Heart left ventricle (tissue), 16 donors: ENCODE results near the gene PUM1. TPM values are rescaled to one million over a fixed set of nuclear protein-coding genes. Genes with fewer than 3 reads are reported as not detected.

ENCODE experiments used
- ATAC-seq, 4 donors: fragments of 200-7000 bp; cut with Tn5 transposase; one replicate each; pipeline ENCODE4 v1.9.1; 2020 to 2022; ENCODE audit warnings: moderate library complexity in 4 of 4, mild to moderate bottlenecking in 3 of 4, moderate number of reproducible peaks in 1 of 4
- DNase-seq, 5 donors: peaks; one replicate each; pipeline ENCODE4 v3.0.0-alpha.2; 2020
- H3K27ac ChIP-seq, 12 donors: fragments of 200-600 bp; sonication (generic) in 4 of 12; one replicate each; pipeline versions ENCODE4 v1.5.0 to v1.8.0; 2016 to 2022; ENCODE audit warnings: mild to moderate bottlenecking in 2 of 12
- H3K27me3 ChIP-seq, 9 donors: fragments of 200-600 bp; sonication (generic) in 2 of 9; one replicate each; pipeline versions ENCODE4 v1.5.1 to v1.8.0; 2016 to 2022; ENCODE audit warnings: mild to moderate bottlenecking in 3 of 9
- H3K36me3 ChIP-seq, 9 donors: fragments of 200-600 bp; sonication (generic) in 2 of 9; one replicate each; pipeline versions ENCODE4 v1.5.0 to v1.8.0; 2018 to 2022; ENCODE audit warnings: mild to moderate bottlenecking in 2 of 9
- H3K4me1 ChIP-seq, 12 donors: fragments of 200-600 bp; sonication (generic) in 4 of 12; one replicate each; pipeline versions ENCODE4 v1.5.0 to v1.8.0; 2016 to 2022; ENCODE audit warnings: mild to moderate bottlenecking in 3 of 12
- H3K4me3 ChIP-seq, 12 donors: fragments of 200-600 bp; sonication (generic) in 4 of 12; one replicate each; pipeline versions ENCODE4 v1.5.0 to v1.8.0; 2017 to 2022; ENCODE audit warnings: mild to moderate bottlenecking in 9 of 12, moderate library complexity in 4 of 12
- H3K9me3 ChIP-seq, 12 donors: fragments of 200-600 bp; sonication (generic) in 4 of 12; one replicate each; pipeline versions ENCODE4 v1.5.0 to v1.8.0; 2016 to 2022; ENCODE audit warnings: mild to moderate bottlenecking in 1 of 12
- CTCF ChIP-seq, 12 donors: fragments of 200-600 bp; sonication (generic) in 4 of 12; IDR thresholded peaks; one replicate each; pipeline versions ENCODE4 v1.5.0 to v1.8.0; 2018 to 2022; ENCODE audit warnings: antibody characterized with exemption in 12 of 12, mild to moderate bottlenecking in 5 of 12
- POLR2A ChIP-seq, 2 donors: fragments of 450-650 bp; IDR thresholded peaks; one replicate each; pipeline ENCODE4 v1.6.1; 2017; ENCODE audit warnings: antibody characterized with exemption in 2 of 2, mild to moderate bottlenecking in 2 of 2, moderate library complexity in 2 of 2
- WGBS, 4 donors: extraction: QIAGEN DNeasy Blood & Tissue Kit in 2 of 4; methylation state at CpG; one replicate each; pipeline versions ENCODE4 v1.1.5 to v1.1.7; 2013 to 2018; 5-methylcytosine and 5-hydroxymethylcytosine counted together
- intact Hi-C, 10 donors: fragments of 100-400 bp; cut with DNase I; formaldehyde crosslinking; loops; one replicate each; pipeline versions ENCODE4 v1.11.1 to v1.14.2; 2022
- polyA plus RNA-seq, 2 donors: library from polyadenylated mRNA; stranded (reverse); fragments of 200-250 nt; gene quantifications; one replicate each; pipeline ENCODE4 v1.2.3, GENCODE V29; 2013
- total RNA-seq, 9 donors: library from RNA; depleted of rRNA in 2 of 9; stranded (reverse); fragments of >200 nt in 2 of 9; fragmentation: NEBNext Ultra II Directional in 3 of 9; extraction: Animal tissue kit (Norgen Biotek cat#: 25700) in 3 of 9; gene quantifications; one replicate each; pipeline versions ENCODE4 v1.1.0 to v1.2.4, GENCODE V29; 2016 to 2023
- donor health status: ischemic (EF 13 %, LVEDD 7.1; RV severe dilation, severe dysfunction).
- donor health status: healthy with polysubstance abuse.
- donor health status: DM: no; HTN: yes; CAD: no.
- donor health status: DM: no; HTN: no; CAD: no.
- donor health status: ischemic (EF 25% LVEDD 6.9; RV normal size, moderate dysfunction).
- donor health status: ischemic (EF 25% LVEDD 5.7; RV mildly dilated, moderate dysfunction).
- donor health status: healthy.
- donor health status: DM: yes; HTN: yes; CAD: no.
- donor health status: ischemic (EF 35%, LVEDD 5.7; RV mildly dilated, moderate dysfunction).
- donor health status: nonischemic (EF 11% LVEDD 7.7; RV severe dilation, severe dysfunction).
- donor health status: DM: yes; HTN: yes; CAD: no.
- donor health status: PGD.
- donor health status: ischemic (EF 29% LVEDD 5.4; RV normal size, mild dysfunction).
- donor health status: nonischemic (EF 23%, LVEDD 6.1; RV moderate dilation, normal function).

The PUM1 gene
- total and polyA plus RNA-seq, 11 donors = 19.2 to 96.3 (median 70.7) TPM

DNA sequence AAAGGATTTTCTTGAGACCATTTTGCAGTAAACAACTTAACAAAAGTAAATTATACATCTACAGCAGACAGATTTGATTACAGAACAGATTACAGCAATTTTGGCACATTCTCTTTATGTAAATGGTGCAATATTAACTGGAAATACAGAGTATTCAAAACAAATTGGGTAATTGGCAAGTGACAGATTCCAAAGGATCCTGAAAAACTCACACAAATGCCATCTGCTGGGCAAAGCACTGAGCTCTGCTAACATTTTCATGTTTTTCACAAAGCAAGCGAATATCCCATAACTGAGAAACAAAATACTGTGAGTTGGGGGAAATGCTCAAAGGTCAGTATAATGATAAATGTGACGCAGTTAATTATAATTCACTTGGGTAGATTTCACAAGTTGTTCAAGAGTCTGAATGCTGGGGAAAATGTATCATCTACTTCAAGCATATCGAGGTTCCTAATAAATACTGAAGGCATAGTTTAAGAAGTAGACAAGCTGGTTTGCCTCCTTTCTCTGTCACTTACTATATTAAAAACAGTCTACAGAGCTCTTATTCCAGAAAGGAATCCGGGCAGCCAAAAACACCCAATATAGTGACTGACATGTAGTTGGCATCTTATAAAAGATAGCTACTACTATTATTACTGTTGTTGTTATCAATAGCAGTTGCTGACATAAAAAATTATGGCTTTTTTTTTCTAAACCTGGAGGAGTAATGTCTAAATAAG, 81.2 kb downstream of the PUM1 start:
- TF ChIP-seq POLR2A (IDR thresholded peaks at IDR 0.05) (no peak), CTCF (IDR thresholded peaks at IDR 0.05) (peak in 1 of 12 donors; percentile 19)
- Histone ChIP-seq H3K4me3 (no peak overlapping the region), H3K27me3 (no peaks in the 10 kb centered on the region), H3K9me3 (no peaks in the 10 kb centered on the region), H3K4me1 (peaks cover 0 to 83% (median 45%) of the 10 kb centered on the region in 12 donors), H3K36me3 (peaks cover 0 to 45% (median 19%) of the 10 kb centered on the region in 9 donors), H3K27ac (peak overlapping the region in 2 of 12 donors; percentile 27 to 85)
- DNase-seq (no peak), ATAC-seq (no peak)
- intact Hi-C loops = loop anchor here in 1 of 10 donors (10.0 kb wide), 1 partner anchor 170 kb away; no protein-coding TSS in a partner anchor
- 79 to 86% (median 80%) methylated on average over 4 of the region's 4 CpGs for whole genome bisulfite sequencing, 4 donors

- DNase-seq = no peak
- Histone ChIP-seq H3K4me1 (peaks cover 0 to 69% (median 36%) of the 10 kb centered on the region in 12 donors), H3K9me3 (no peaks in the 10 kb centered on the region), H3K4me3 (no peak overlapping the region), H3K27ac (peak overlapping the region in 4 of 12 donors; percentile 0 to 85 (median 30)), H3K27me3 (no peaks in the 10 kb centered on the region), H3K36me3 (peaks cover 0 to 44% (median 28%) of the 10 kb centered on the region in 9 donors)
- ATAC-seq = peak in 3 of 4 donors; percentile 30 to 40 (median 33)
- 63 to 82% (median 80%) methylated on average over 1 of the region's 1 CpG for WGBS, 4 donors
- TF ChIP-seq POLR2A (IDR thresholded peaks at IDR 0.05) (no peak), CTCF (IDR thresholded peaks at IDR 0.05) (peak in 3 of 12 donors; percentile 18 to 29 (median 24))
- intact Hi-C loops = loop anchor here in 1 of 10 donors (10.0 kb wide), 1 partner anchor 172 kb away; no protein-coding TSS in a partner anchor
These were observed 82.6 kb downstream of the PUM1 start for GRCh38 chr1:30982937-30983336.

DNA sequence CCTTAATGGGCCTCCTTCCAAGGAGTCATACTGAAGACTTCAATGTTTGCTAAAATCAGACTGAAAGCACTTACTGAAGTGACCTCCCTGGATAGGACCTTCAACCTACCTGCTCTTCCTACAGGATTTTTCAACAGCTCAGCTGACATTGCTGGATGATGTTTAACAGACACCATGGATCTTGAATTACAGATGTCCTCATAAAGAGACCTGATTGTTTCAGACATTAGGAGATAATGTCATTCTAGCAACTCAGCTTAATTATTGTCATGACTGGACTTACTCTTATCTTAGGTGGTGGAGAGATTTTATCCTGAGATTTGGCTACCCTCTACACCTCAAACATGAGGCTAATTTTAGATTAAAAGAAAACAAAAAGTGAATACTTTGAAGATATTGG, 83.1 kb downstream of the PUM1 start:
- no peak overlapping the region for H3K4me3 ChIP-seq
- DNase-seq = no peak
- peaks cover 1 to 69% (median 36%) of the 10 kb centered on the region in 12 donors for H3K4me1 ChIP-seq
- no peaks in the 10 kb centered on the region for H3K27me3 ChIP-seq
- H3K36me3 ChIP-seq = peaks cover 0 to 48% (median 29%) of the 10 kb centered on the region in 9 donors
- peak in 1 of 4 donors; percentile 22 for ATAC-seq
- intact Hi-C loops = loop anchor here in 1 of 10 donors (10.0 kb wide), 1 partner anchor 172 kb away; no protein-coding TSS in a partner anchor
- H3K27ac ChIP-seq = peak overlapping the region in 5 of 12 donors; percentile 0 to 85 (median 23)
- no peak for TF ChIP-seq CTCF (IDR thresholded peaks at IDR 0.05)
- no peak for TF ChIP-seq POLR2A (IDR thresholded peaks at IDR 0.05)
- H3K9me3 ChIP-seq = no peaks in the 10 kb centered on the region

GRCh38 chr1:30981172-30981571, 84.3 kb downstream of the PUM1 start:
- Histone ChIP-seq H3K36me3 (peaks cover 0 to 56% (median 29%) of the 10 kb centered on the region in 9 donors), H3K27ac (no peak overlapping the region), H3K27me3 (no peaks in the 10 kb centered on the region), H3K9me3 (no peaks in the 10 kb centered on the region), H3K4me3 (no peak overlapping the region), H3K4me1 (peaks cover 2 to 70% (median 42%) of the 10 kb centered on the region in 12 donors)
- TF ChIP-seq CTCF (IDR thresholded peaks at IDR 0.05) (no peak), POLR2A (IDR thresholded peaks at IDR 0.05) (no peak)
- DNase-seq (no peak), ATAC-seq (no peak)
- 75 to 80% (median 79%) methylated on average over 6 of the region's 6 CpGs for WGBS, 4 donors
- intact Hi-C loops = loop anchor here in 1 of 10 donors (10.0 kb wide), 1 partner anchor 174 kb away; no protein-coding TSS in a partner anchor
